ENCODE data around the gene ERP27. TPM values are rescaled to one million over a fixed set of nuclear protein-coding genes. Genes with fewer than 3 reads are reported as not detected.

ERP27 gene
- total and polyA plus RNA-seq, 2 experiments from 2014 or later, result 48.0 to 53.7 TPM

- Histone ChIP-seq H3K9me2 (replicated peaks; ENCODE audit: insufficient read depth) (no peaks in the 10 kb centered on the region), H3K27me3 (no peaks in the 10 kb centered on the region), H3K4me2 (no peak overlapping the region), H2AFZ (no peak overlapping the region), H4K20me1 (ENCODE audit: insufficient read depth, poor library complexity, severe bottlenecking) (no peaks in the 10 kb centered on the region), H3K4me1 (ENCODE audit: insufficient read depth) (no peaks in the 10 kb centered on the region), H3K36me3 (replicated peaks; ENCODE audit: insufficient read depth, low read depth) (no peaks in the 10 kb centered on the region), H3K9me3 (ENCODE audit: low read depth) (no peaks in the 10 kb centered on the region), H3K4me3 (no peak overlapping the region), H3K27ac (no peak overlapping the region), H3K79me2 (no peaks in the 10 kb centered on the region)
- no peak for TF ChIP-seq EZH2phosphoT487 (IDR thresholded peaks at IDR 0.05; ENCODE audit: low read depth, severe bottlenecking, unreplicated experiment)
- TF ChIP-seq CTCF (IDR thresholded peaks at IDR 0.05; ENCODE audit: poor library complexity), result no peak
- TF ChIP-seq EZH2 (IDR thresholded peaks at IDR 0.05; ENCODE audit: borderline replicate concordance), result no peak
- no peak for DNase-seq (ENCODE audit: low spot score)
- WGBS (ENCODE audit: low lambda C conversion rate, missing lambda C conversion rate), result 89% methylated on average over 1 of the region's 1 CpG
Measured at GRCh38 chr12:14873440-14874185, 64.7 kb downstream of the ERP27 start.

GRCh38 chr12:14871886-14872285, 66.5 kb downstream of the ERP27 start:
- Histone ChIP-seq H3K9me3 (ENCODE audit: low read depth) (no peaks in the 10 kb centered on the region), H3K4me1 (ENCODE audit: insufficient read depth) (no peaks in the 10 kb centered on the region), H2AFZ (no peak overlapping the region), H3K27ac (no peak overlapping the region), H3K4me3 (no peak overlapping the region), H3K27me3 (no peaks in the 10 kb centered on the region), H3K4me2 (no peak overlapping the region), H3K9me2 (replicated peaks; ENCODE audit: insufficient read depth) (no peaks in the 10 kb centered on the region), H3K79me2 (no peaks in the 10 kb centered on the region), H3K36me3 (replicated peaks; ENCODE audit: insufficient read depth, low read depth) (no peaks in the 10 kb centered on the region), H4K20me1 (ENCODE audit: insufficient read depth, poor library complexity, severe bottlenecking) (no peaks in the 10 kb centered on the region)
- TF ChIP-seq CTCF (IDR thresholded peaks at IDR 0.05; ENCODE audit: poor library complexity) (no peak), EZH2phosphoT487 (IDR thresholded peaks at IDR 0.05; ENCODE audit: low read depth, severe bottlenecking, unreplicated experiment) (no peak), EZH2 (IDR thresholded peaks at IDR 0.05; ENCODE audit: borderline replicate concordance) (no peak)
- 97% methylated on average over 1 of the region's 1 CpG for WGBS (ENCODE audit: low lambda C conversion rate, missing lambda C conversion rate)
- no peak for DNase-seq (ENCODE audit: low spot score)

GRCh38 chr12:14871247-14871646, 67.1 kb downstream of the ERP27 start:
- Histone ChIP-seq H3K36me3 (replicated peaks; ENCODE audit: insufficient read depth, low read depth) (no peaks in the 10 kb centered on the region), H3K27me3 (no peaks in the 10 kb centered on the region), H3K9me2 (replicated peaks; ENCODE audit: insufficient read depth) (no peaks in the 10 kb centered on the region), H2AFZ (no peak overlapping the region), H4K20me1 (ENCODE audit: insufficient read depth, poor library complexity, severe bottlenecking) (no peaks in the 10 kb centered on the region), H3K4me3 (no peak overlapping the region), H3K4me1 (ENCODE audit: insufficient read depth) (no peaks in the 10 kb centered on the region), H3K9me3 (ENCODE audit: low read depth) (no peaks in the 10 kb centered on the region), H3K4me2 (no peak overlapping the region), H3K79me2 (no peaks in the 10 kb centered on the region), H3K27ac (no peak overlapping the region)
- TF ChIP-seq CTCF (IDR thresholded peaks at IDR 0.05; ENCODE audit: poor library complexity) (no peak), EZH2 (IDR thresholded peaks at IDR 0.05; ENCODE audit: borderline replicate concordance) (no peak), EZH2phosphoT487 (IDR thresholded peaks at IDR 0.05; ENCODE audit: low read depth, severe bottlenecking, unreplicated experiment) (no peak)
- 100% methylated on average over 1 of the region's 1 CpG for WGBS (ENCODE audit: low lambda C conversion rate, missing lambda C conversion rate)
- DNase-seq (ENCODE audit: low spot score), result no peak

Data from hepatocyte (in vitro differentiated cells).